ENCODE data around the gene PLD4. TPM values are rescaled to one million over a fixed set of nuclear protein-coding genes. Genes with fewer than 3 reads are reported as not detected.
A peak's percentile ranks its signal among the peaks of the same experiment; 100 is the strongest.

The PLD4 gene
- total and polyA plus RNA-seq, 2 experiments from 2014 or later, result 0.77 TPM; not detected in 1

- no peak overlapping the region for H3K4me2 ChIP-seq
- WGBS (ENCODE audit: low lambda C conversion rate, missing lambda C conversion rate), result 89% methylated on average over 29 of the region's 34 CpGs
- no peaks in the 10 kb centered on the region for H3K9me3 ChIP-seq (ENCODE audit: low read depth)
- H3K36me3 ChIP-seq (replicated peaks; ENCODE audit: insufficient read depth, low read depth), result no peaks in the 10 kb centered on the region
- H3K9me2 ChIP-seq (replicated peaks; ENCODE audit: insufficient read depth), result no peaks in the 10 kb centered on the region
- TF ChIP-seq EZH2phosphoT487 (IDR thresholded peaks at IDR 0.05; ENCODE audit: low read depth, severe bottlenecking, unreplicated experiment), result no peak
- no peak for TF ChIP-seq EZH2 (IDR thresholded peaks at IDR 0.05; ENCODE audit: borderline replicate concordance)
- TF ChIP-seq, protein P1, sequence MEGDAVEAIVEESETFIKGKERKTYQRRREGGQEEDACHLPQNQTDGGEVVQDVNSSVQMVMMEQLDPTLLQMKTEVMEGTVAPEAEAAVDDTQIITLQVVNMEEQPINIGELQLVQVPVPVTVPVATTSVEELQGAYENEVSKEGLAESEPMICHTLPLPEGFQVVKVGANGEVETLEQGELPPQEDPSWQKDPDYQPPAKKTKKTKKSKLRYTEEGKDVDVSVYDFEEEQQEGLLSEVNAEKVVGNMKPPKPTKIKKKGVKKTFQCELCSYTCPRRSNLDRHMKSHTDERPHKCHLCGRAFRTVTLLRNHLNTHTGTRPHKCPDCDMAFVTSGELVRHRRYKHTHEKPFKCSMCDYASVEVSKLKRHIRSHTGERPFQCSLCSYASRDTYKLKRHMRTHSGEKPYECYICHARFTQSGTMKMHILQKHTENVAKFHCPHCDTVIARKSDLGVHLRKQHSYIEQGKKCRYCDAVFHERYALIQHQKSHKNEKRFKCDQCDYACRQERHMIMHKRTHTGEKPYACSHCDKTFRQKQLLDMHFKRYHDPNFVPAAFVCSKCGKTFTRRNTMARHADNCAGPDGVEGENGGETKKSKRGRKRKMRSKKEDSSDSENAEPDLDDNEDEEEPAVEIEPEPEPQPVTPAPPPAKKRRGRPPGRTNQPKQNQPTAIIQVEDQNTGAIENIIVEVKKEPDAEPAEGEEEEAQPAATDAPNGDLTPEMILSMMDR (IDR thresholded peaks at IDR 0.05; ENCODE audit: poor library complexity), result no peak
- no peak overlapping the region for H3K27ac ChIP-seq
- H3K27me3 ChIP-seq, result no peaks in the 10 kb centered on the region
- no peak overlapping the region for H2AFZ ChIP-seq
- peak; percentile 16 for DNase-seq (ENCODE audit: low spot score)
- H3K4me3 ChIP-seq, result no peak overlapping the region
- no peaks in the 10 kb centered on the region for H3K4me1 ChIP-seq (ENCODE audit: insufficient read depth)
- H3K79me2 ChIP-seq, result no peaks in the 10 kb centered on the region
- no peaks in the 10 kb centered on the region for H4K20me1 ChIP-seq (ENCODE audit: insufficient read depth, poor library complexity, severe bottlenecking)
These were observed 28.7 kb upstream of the PLD4 start for GRCh38 chr14:104895786-104896661.

- no peak overlapping the region for H3K4me3 ChIP-seq
- DNase-seq (ENCODE audit: low spot score), result no peak
- H3K4me2 ChIP-seq, result no peak overlapping the region
- H2AFZ ChIP-seq, result no peak overlapping the region
- no peaks in the 10 kb centered on the region for H3K79me2 ChIP-seq
- H3K4me1 ChIP-seq (ENCODE audit: insufficient read depth), result no peaks in the 10 kb centered on the region
- TF ChIP-seq, protein P1 (IDR thresholded peaks at IDR 0.05; ENCODE audit: poor library complexity), result no peak
- TF ChIP-seq EZH2 (IDR thresholded peaks at IDR 0.05; ENCODE audit: borderline replicate concordance), result no peak
- no peak for TF ChIP-seq EZH2phosphoT487 (IDR thresholded peaks at IDR 0.05; ENCODE audit: low read depth, severe bottlenecking, unreplicated experiment)
- no peaks in the 10 kb centered on the region for H3K9me3 ChIP-seq (ENCODE audit: low read depth)
- H4K20me1 ChIP-seq (ENCODE audit: insufficient read depth, poor library complexity, severe bottlenecking), result no peaks in the 10 kb centered on the region
- no peaks in the 10 kb centered on the region for H3K9me2 ChIP-seq (replicated peaks; ENCODE audit: insufficient read depth)
- H3K27ac ChIP-seq, result no peak overlapping the region
- H3K27me3 ChIP-seq, result no peaks in the 10 kb centered on the region
- no peaks in the 10 kb centered on the region for H3K36me3 ChIP-seq (replicated peaks; ENCODE audit: insufficient read depth, low read depth)
- WGBS (ENCODE audit: low lambda C conversion rate, missing lambda C conversion rate), result 94% methylated on average over 36 of the region's 37 CpGs
These were observed 27.1 kb upstream of the PLD4 start for GRCh38 chr14:104897330-104898194.

GRCh38 chr14:104898195-104898558, 26.5 kb upstream of the PLD4 start:
- 96% methylated on average over 7 of the region's 7 CpGs for WGBS (ENCODE audit: low lambda C conversion rate, missing lambda C conversion rate)

More at GRCh38 chr14:104898195-104898558, 26.5 kb upstream of the PLD4 start:
- no peaks in the 10 kb centered on the region for H3K9me2 ChIP-seq (replicated peaks; ENCODE audit: insufficient read depth)
- H2AFZ ChIP-seq, result no peak overlapping the region
- H3K4me3 ChIP-seq, result no peak overlapping the region
- H3K4me2 ChIP-seq, result no peak overlapping the region
- TF ChIP-seq, protein P1 (IDR thresholded peaks at IDR 0.05; ENCODE audit: poor library complexity), result no peak
- TF ChIP-seq EZH2phosphoT487 (IDR thresholded peaks at IDR 0.05; ENCODE audit: low read depth, severe bottlenecking, unreplicated experiment) (no peak), EZH2 (IDR thresholded peaks at IDR 0.05; ENCODE audit: borderline replicate concordance) (no peak)
- no peaks in the 10 kb centered on the region for H3K27me3 ChIP-seq
- H3K79me2 ChIP-seq, result no peaks in the 10 kb centered on the region
- no peak for DNase-seq (ENCODE audit: low spot score)
- no peaks in the 10 kb centered on the region for H3K4me1 ChIP-seq (ENCODE audit: insufficient read depth)
- no peaks in the 10 kb centered on the region for H3K9me3 ChIP-seq (ENCODE audit: low read depth)
- H3K27ac ChIP-seq, result no peak overlapping the region
- H3K36me3 ChIP-seq (replicated peaks; ENCODE audit: insufficient read depth, low read depth), result no peaks in the 10 kb centered on the region
- no peaks in the 10 kb centered on the region for H4K20me1 ChIP-seq (ENCODE audit: insufficient read depth, poor library complexity, severe bottlenecking)
